Ishikawa (cell line): ENCODE data around the gene PPARG.

ENCODE experiments used
- CREB1 ChIP-seq: IDR thresholded peaks from 2 replicates; pipeline ENCODE4 v1.6.1; 2012; ENCODE audit warnings: low read depth
- EGR1 ChIP-seq: IDR thresholded peaks from 2 replicates; pipeline ENCODE4 v1.6.1; 2012
- EP300 ChIP-seq: IDR thresholded peaks from 2 replicates; pipeline ENCODE4 v1.6.1; 2012; ENCODE audit warnings: borderline replicate concordance
- NFIC ChIP-seq: IDR thresholded peaks from 2 replicates; pipeline ENCODE4 v1.6.1; 2012

DNA sequence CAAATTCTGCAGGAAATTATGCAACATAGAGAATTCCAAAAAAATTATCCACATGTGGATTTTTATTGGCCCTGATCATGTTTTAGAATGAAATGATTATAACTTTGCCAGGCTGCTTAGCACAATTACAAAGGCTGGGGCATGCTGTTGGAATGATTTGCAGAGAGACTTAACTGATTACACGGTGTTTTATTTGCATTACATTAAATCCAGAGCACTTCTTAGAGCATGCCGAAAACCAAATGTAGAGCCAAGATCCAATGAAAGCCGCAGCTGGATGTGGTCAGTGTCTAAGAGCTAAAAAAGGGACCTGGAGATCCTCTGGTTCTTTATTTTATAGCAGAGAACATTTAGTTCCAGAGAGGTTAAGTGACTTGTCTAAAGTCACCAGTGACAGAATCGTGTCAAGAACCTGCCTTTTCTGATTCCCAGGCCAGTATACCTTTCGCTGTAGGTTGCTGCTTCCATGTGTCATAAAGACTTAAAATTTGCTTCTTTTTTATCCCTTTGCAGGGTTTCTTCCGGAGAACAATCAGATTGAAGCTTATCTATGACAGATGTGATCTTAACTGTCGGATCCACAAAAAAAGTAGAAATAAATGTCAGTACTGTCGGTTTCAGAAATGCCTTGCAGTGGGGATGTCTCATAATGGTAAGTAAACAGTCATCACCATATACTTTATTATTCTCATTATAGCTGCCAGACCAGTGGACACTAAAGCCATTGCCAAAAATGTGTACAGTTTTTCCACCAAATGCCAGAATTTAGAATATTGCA lies 103.4 kb downstream of the PPARG start:
- no peak for TF ChIP-seq EGR1
- TF ChIP-seq NFIC: no peak
- no peak for TF ChIP-seq EP300
- TF ChIP-seq CREB1: no peak
